Measurements from ENCODE around the gene GRM4.

The GRM4 gene

DNA sequence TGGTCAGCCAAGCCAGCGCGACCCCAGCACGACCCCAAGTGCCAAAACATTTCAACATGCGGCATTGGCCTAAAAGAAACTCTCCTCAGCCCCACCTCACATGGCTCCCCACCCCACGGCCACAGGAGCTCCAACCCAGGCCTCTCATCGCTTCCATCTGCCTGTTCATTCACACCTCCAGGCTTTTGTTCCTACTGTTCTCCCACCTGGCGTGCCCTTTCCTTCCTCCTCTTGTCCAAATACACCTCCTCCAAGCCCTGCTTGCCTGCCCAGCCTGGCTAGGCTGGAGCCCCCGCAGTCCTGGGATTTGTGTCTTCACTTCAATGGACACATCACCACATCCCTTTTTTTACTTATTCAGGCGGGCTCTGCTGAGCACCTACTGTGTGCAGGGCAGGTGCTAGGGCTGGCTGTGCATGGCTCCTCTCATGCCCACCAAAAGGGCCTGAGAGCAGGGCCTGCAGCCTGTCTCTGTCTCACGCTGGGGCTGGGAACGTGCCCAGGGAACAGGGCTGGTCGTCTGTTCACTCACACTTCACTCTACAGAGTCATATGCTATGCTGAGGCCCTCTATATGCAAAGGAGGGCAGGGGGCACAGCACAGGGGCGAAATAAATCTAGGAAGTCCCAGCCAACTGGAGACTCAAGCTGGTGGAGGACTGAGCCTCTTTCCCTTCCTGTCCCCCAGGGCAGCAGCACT lies 61.1 kb downstream of the GRM4 start:
- no peak overlapping the region for H3K4me3 ChIP-seq (replicated peaks; ENCODE audit: low read depth, low read length)
- no peak for TF ChIP-seq CTCF (IDR thresholded peaks at IDR 0.05; ENCODE audit: low read length, missing control alignments)
- no peak for DNase-seq (ENCODE audit: low read depth)

- no peak for DNase-seq (ENCODE audit: low read depth)
- no peak overlapping the region for H3K4me3 ChIP-seq (replicated peaks; ENCODE audit: low read depth, low read length)
- TF ChIP-seq CTCF (IDR thresholded peaks at IDR 0.05; ENCODE audit: low read length, missing control alignments): no peak
Measured at GRCh38 chr6:34082864-34083626, 62.8 kb downstream of the GRM4 start.

DNA sequence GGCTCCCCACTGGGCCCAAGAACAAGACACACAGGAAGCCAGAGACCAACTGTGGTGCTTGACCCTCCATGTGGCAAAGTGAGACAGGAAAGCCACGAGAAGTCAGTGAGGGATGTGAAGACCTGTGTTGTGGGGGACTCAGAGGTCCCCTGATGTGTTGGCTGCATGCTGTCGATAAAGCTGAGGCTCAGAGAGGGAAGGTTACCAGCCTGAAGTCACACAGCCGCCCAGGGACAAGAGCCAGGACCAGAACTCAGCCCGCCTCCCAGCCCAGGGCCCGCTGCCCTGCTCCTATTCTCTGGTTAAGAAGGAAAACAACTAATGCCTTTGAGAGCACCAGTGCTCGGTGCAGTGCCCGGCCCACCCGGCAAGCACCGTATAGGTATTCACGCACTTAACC lies 63.5 kb downstream of the GRM4 start:
- DNase-seq (ENCODE audit: low read depth): no peak
- no peak overlapping the region for H3K4me3 ChIP-seq (replicated peaks; ENCODE audit: low read depth, low read length)
- TF ChIP-seq CTCF (IDR thresholded peaks at IDR 0.05; ENCODE audit: low read length, missing control alignments): no peak

DNA sequence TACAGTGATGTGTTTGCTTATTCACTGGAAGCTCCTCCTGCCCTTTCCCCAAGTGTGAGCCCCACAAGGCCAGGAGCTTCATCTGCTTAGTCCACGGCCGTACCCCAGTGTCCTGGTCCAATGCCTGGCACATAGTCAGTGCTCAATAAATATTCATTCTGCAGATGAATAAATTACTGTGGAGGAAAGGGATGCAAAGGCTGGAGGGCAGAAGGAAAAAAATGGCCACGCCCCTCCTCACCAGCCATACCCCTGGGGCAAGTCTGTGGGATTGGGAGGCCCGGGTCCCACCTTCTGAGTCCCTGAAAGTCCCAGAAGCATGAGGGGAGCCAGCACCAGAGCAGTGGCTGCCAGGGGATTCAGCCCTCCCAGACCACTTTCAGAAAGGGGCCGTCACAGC lies 65.5 kb downstream of the GRM4 start:
- DNase-seq (ENCODE audit: low read depth): no peak
- no peak overlapping the region for H3K4me3 ChIP-seq (replicated peaks; ENCODE audit: low read depth, low read length)
- no peak for TF ChIP-seq CTCF (IDR thresholded peaks at IDR 0.05; ENCODE audit: low read length, missing control alignments)

- TF ChIP-seq CTCF (IDR thresholded peaks at IDR 0.05; ENCODE audit: low read length, missing control alignments): no peak
- no peak for DNase-seq (ENCODE audit: low read depth)
- H3K4me3 ChIP-seq (replicated peaks; ENCODE audit: low read depth, low read length): no peak overlapping the region
Measured at GRCh38 chr6:34079899-34080298, 66.0 kb downstream of the GRM4 start.

DNA sequence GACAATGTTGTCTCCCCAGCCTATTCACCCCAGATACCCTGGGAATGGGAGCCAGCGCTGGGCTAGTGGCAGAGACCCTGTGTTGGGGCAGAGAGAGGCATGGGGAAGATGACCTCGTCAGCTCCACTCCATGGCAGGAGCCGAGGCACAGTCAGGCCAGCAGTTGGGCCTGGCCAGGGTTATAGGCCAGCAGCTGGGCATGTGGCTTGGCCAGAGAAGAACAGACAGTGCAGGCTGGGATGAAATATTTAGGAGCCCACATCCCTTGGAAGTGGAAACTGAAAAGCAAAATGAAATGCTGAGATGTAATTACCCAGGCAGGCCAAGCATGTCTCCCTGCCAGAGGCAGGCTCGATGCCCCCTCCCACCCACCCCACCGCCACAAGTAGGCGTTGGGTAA lies 70.0 kb downstream of the GRM4 start:
- TF ChIP-seq CTCF (IDR thresholded peaks at IDR 0.05; ENCODE audit: low read length, missing control alignments): no peak
- no peak for DNase-seq (ENCODE audit: low read depth)

More for the DNA sequence above, 70.0 kb downstream of the GRM4 start:
- no peak overlapping the region for H3K4me3 ChIP-seq (replicated peaks; ENCODE audit: low read depth, low read length)
